ENCODE data around the gene NEDD4L. TPM values are rescaled to one million over a fixed set of nuclear protein-coding genes. Genes with fewer than 3 reads are reported as not detected.
A peak's percentile ranks its signal among the peaks of the same experiment; 100 is the strongest.

The NEDD4L gene
- total RNA-seq, 1 donor from 2014 or later, result 93.9 TPM

DNA sequence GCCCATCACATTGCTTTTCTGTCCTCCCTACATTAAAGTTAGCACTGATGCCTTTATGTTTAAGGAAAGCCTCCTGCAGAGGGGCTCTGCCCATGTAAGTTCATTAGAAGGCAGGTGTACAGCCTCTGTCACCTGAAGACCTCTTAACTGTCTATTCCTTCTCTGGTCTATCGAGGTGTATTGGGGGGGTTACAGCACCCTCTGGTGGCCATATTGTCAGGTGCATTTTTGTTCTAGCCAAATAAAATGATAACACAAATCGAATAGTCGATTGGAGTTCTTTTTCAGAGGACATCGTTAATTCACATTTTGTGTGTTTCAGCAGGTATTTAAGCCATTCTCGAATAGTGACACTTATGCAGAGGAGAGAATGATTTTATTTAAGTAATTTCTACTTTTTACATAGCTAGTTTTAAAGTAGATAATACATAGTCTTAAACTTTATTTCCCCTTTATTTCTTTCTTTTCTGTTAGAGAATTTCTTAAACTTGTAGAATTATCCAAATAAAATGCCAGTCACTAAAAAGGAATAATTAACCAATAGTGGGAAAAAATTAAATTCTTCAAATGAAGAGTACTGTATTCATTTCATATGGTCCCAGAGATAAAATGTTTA lies 136.8 kb downstream of the NEDD4L start:
- H3K4me1 Mint-ChIP-seq (ENCODE audit: low read depth, unreplicated experiment), result peaks cover 31% of the 10 kb centered on the region
- DNase-seq (ENCODE audit: low read depth) (no peak), FAIRE-seq (no peak)
- Histone ChIP-seq H3K9ac (ENCODE audit: low read length) (no peak overlapping the region), H3K4me3 (ENCODE audit: insufficient read depth, low read depth, low read length) (no peak overlapping the region), H4K20me1 (ENCODE audit: insufficient read depth, low read length) (no peaks in the 10 kb centered on the region), H3K79me2 (ENCODE audit: insufficient read depth, low read length) (no peaks in the 10 kb centered on the region), H3K4me1 (ENCODE audit: insufficient read depth, low read length) (peaks cover 18% of the 10 kb centered on the region), H3K9me3 (ENCODE audit: insufficient read depth, low read depth, low read length) (no peaks in the 10 kb centered on the region), H3K27ac (ENCODE audit: low read depth, low read length) (no peak overlapping the region), H3K4me2 (ENCODE audit: low read length) (no peak overlapping the region), H3K36me3 (ENCODE audit: insufficient read depth, low read length) (no peaks in the 10 kb centered on the region), H2AFZ (ENCODE audit: low read depth, low read length) (no peak overlapping the region), H3K27me3 (ENCODE audit: insufficient read depth, low read length) (no peaks in the 10 kb centered on the region)
- no peaks in the 10 kb centered on the region for H3K36me3 Mint-ChIP-seq (ENCODE audit: low read depth, unreplicated experiment)
- H3K27me3 Mint-ChIP-seq (ENCODE audit: low read depth, unreplicated experiment), result no peaks in the 10 kb centered on the region
- peak overlapping the region; percentile 12 for H3K27ac Mint-ChIP-seq (ENCODE audit: unreplicated experiment)
- H3K9me3 Mint-ChIP-seq (ENCODE audit: unreplicated experiment), result no peaks in the 10 kb centered on the region
- no peak overlapping the region for H3K4me3 Mint-ChIP-seq (ENCODE audit: unreplicated experiment)
- TF ChIP-seq CTCF (IDR thresholded peaks at IDR 0.05; ENCODE audit: insufficient read depth, low read depth, low read length) (peak; percentile 88), EZH2 (IDR thresholded peaks at IDR 0.05; ENCODE audit: insufficient read depth, low read length) (no peak)

GRCh38 chr18:58181988-58182387 lies 138.0 kb downstream of the NEDD4L start:
- Mint-ChIP-seq H3K27ac (ENCODE audit: unreplicated experiment) (no peak overlapping the region), H3K4me3 (ENCODE audit: unreplicated experiment) (no peak overlapping the region), H3K27me3 (ENCODE audit: low read depth, unreplicated experiment) (no peaks in the 10 kb centered on the region), H3K9me3 (ENCODE audit: unreplicated experiment) (no peaks in the 10 kb centered on the region), H3K4me1 (ENCODE audit: low read depth, unreplicated experiment) (peaks cover 36% of the 10 kb centered on the region), H3K36me3 (ENCODE audit: low read depth, unreplicated experiment) (no peaks in the 10 kb centered on the region)
- H4K20me1 ChIP-seq (ENCODE audit: insufficient read depth, low read length), result no peaks in the 10 kb centered on the region
- H3K9ac ChIP-seq (ENCODE audit: low read length), result no peak overlapping the region
- no peaks in the 10 kb centered on the region for H3K27me3 ChIP-seq (ENCODE audit: insufficient read depth, low read length)
- H2AFZ ChIP-seq (ENCODE audit: low read depth, low read length), result no peak overlapping the region
- no peak overlapping the region for H3K27ac ChIP-seq (ENCODE audit: low read depth, low read length)
- H3K79me2 ChIP-seq (ENCODE audit: insufficient read depth, low read length), result no peaks in the 10 kb centered on the region
- TF ChIP-seq CTCF (IDR thresholded peaks at IDR 0.05; ENCODE audit: insufficient read depth, low read depth, low read length) (no peak), EZH2 (IDR thresholded peaks at IDR 0.05; ENCODE audit: insufficient read depth, low read length) (no peak)
- no peaks in the 10 kb centered on the region for H3K36me3 ChIP-seq (ENCODE audit: insufficient read depth, low read length)
- no peaks in the 10 kb centered on the region for H3K9me3 ChIP-seq (ENCODE audit: insufficient read depth, low read depth, low read length)
- H3K4me1 ChIP-seq (ENCODE audit: insufficient read depth, low read length), result peaks cover 24% of the 10 kb centered on the region
- no peak overlapping the region for H3K4me2 ChIP-seq (ENCODE audit: low read length)
- DNase-seq (ENCODE audit: low read depth), result no peak
- H3K4me3 ChIP-seq (ENCODE audit: insufficient read depth, low read depth, low read length), result no peak overlapping the region
- no peak for FAIRE-seq

- Histone ChIP-seq H4K20me1 (ENCODE audit: insufficient read depth, low read length) (no peaks in the 10 kb centered on the region), H3K4me1 (ENCODE audit: insufficient read depth, low read length) (peaks cover 21% of the 10 kb centered on the region), H3K79me2 (ENCODE audit: insufficient read depth, low read length) (no peaks in the 10 kb centered on the region), H3K4me3 (ENCODE audit: insufficient read depth, low read depth, low read length) (no peak overlapping the region), H2AFZ (ENCODE audit: low read depth, low read length) (no peak overlapping the region), H3K36me3 (ENCODE audit: insufficient read depth, low read length) (no peaks in the 10 kb centered on the region), H3K9ac (ENCODE audit: low read length) (no peak overlapping the region), H3K4me2 (ENCODE audit: low read length) (no peak overlapping the region), H3K27ac (ENCODE audit: low read depth, low read length) (no peak overlapping the region), H3K9me3 (ENCODE audit: insufficient read depth, low read depth, low read length) (no peaks in the 10 kb centered on the region), H3K27me3 (ENCODE audit: insufficient read depth, low read length) (no peaks in the 10 kb centered on the region)
- H3K4me3 Mint-ChIP-seq (ENCODE audit: unreplicated experiment), result no peak overlapping the region
- peaks cover 32% of the 10 kb centered on the region for H3K4me1 Mint-ChIP-seq (ENCODE audit: low read depth, unreplicated experiment)
- H3K27me3 Mint-ChIP-seq (ENCODE audit: low read depth, unreplicated experiment), result no peaks in the 10 kb centered on the region
- TF ChIP-seq EZH2 (IDR thresholded peaks at IDR 0.05; ENCODE audit: insufficient read depth, low read length) (no peak), CTCF (IDR thresholded peaks at IDR 0.05; ENCODE audit: insufficient read depth, low read depth, low read length) (no peak)
- DNase-seq (ENCODE audit: low read depth) (no peak), FAIRE-seq (no peak)
- no peak overlapping the region for H3K27ac Mint-ChIP-seq (ENCODE audit: unreplicated experiment)
- H3K36me3 Mint-ChIP-seq (ENCODE audit: low read depth, unreplicated experiment), result peaks cover 2% of the 10 kb centered on the region
- no peaks in the 10 kb centered on the region for H3K9me3 Mint-ChIP-seq (ENCODE audit: unreplicated experiment)
Observed at GRCh38 chr18:58183226-58183625, 139.2 kb downstream of the NEDD4L start.
